ENCODE data around the gene SCNN1B.

GRCh38 chr16:23301251-23302044 is 654 bp upstream of the SCNN1B start:
- TF ChIP-seq CTCF (IDR thresholded peaks at IDR 0.05; ENCODE audit: low read depth, low read length) (no peak), EZH2phosphoT487 (IDR thresholded peaks at IDR 0.05; ENCODE audit: low read depth) (no peak)

All from OCI-LY3 (cell line).